Stomach (tissue), 4 donors: ENCODE results near the gene C1orf21.

Source experiments
- CTCF ChIP-seq, 7 experiments: fragments of 450-650 bp in 4 of 7; fragments of 200-600 bp in 3 of 7; sonication (generic) in 3 of 7; IDR thresholded peaks; one replicate each; pipeline ENCODE4 v1.5.1; 2016 to 2019; ENCODE audit warnings: antibody characterized with exemption in 7 of 7, control low read depth in 2 of 7, mild to moderate bottlenecking in 1 of 7
- EP300 ChIP-seq: sonication (generic); formaldehyde crosslinking; IDR thresholded peaks from one replicate; pipeline ENCODE4 v1.6.1; 2017; ENCODE audit warnings: antibody characterized with exemption
- POLR2A ChIP-seq, 4 donors: fragments of 450-650 bp; IDR thresholded peaks; one replicate each; pipeline ENCODE4 v1.6.1; 2016; ENCODE audit warnings: antibody characterized with exemption in 4 of 4, control low read depth in 2 of 4, mild to moderate bottlenecking in 1 of 4, moderate library complexity in 1 of 4
- POLR2AphosphoS5 ChIP-seq, 3 donors: sonication (generic); formaldehyde crosslinking; IDR thresholded peaks; one replicate each; pipeline ENCODE4 v1.6.1; 2016; ENCODE audit warnings: antibody characterized with exemption in 3 of 3

GRCh38 chr1:184583849-184584248 is 197.0 kb downstream of the C1orf21 start:
- TF ChIP-seq CTCF (IDR thresholded peaks at IDR 0.05) = no peak
- TF ChIP-seq EP300 = no peak
- no peak for TF ChIP-seq POLR2A (IDR thresholded peaks at IDR 0.05)
- no peak for TF ChIP-seq POLR2AphosphoS5 (IDR thresholded peaks at IDR 0.05)
